ENCODE results near the gene HTRA3. TPM values are rescaled to one million over a fixed set of nuclear protein-coding genes. Genes with fewer than 3 reads are reported as not detected.

Gene HTRA3
- total and polyA plus RNA-seq, 2 experiments from 2014 or later = 3.2 to 5.2 TPM

DNA sequence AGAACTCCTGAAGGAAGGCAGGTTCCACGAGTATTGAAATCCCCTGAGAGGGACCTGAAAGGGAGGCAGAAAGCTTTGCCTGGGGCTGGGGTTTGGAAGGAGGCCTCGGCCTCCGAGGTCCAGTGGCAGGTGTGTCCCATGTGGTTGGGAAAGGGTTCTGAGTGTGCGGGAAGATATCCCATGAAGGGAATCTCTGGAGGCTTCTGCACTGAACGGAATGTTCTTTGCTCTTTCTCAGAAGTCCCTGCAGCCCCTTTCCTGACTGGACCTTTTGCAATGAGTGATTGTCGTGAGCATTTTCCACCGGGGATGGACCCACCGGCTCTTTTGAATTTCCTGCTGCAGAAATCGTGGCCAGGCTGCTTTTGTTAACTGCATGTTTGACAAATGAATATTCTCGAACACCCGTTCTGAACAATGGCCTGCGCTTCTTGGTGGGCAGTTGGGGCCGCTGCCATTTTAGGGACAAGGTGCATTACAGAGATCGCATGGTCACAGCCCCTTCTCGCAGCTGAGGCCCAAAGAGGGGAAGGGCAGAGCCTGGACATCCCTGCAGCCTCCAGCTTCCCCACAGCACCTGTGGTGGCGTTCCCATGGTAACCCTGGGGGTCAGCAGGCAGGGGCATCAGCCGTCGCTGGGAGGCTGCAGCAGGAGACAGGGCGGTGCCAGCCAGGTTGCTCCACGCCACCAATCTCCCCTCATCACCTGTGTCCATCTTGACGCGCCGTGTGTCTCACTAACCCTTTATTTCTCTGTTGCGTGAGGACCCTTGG, 18.3 kb upstream of the HTRA3 start:
- H3K36me3 ChIP-seq (ENCODE audit: low read depth) = no peaks in the 10 kb centered on the region
- TF ChIP-seq EZH2phosphoT487 (IDR thresholded peaks at IDR 0.05; ENCODE audit: insufficient read depth, low read depth) = no peak
- TF ChIP-seq EZH2 (IDR thresholded peaks at IDR 0.05; ENCODE audit: insufficient read depth, poor library complexity, severe bottlenecking) = no peak
- no peaks in the 10 kb centered on the region for H3K79me2 ChIP-seq (ENCODE audit: insufficient read depth)
- H3K4me2 ChIP-seq (ENCODE audit: unreplicated experiment) = no peak overlapping the region
- no peaks in the 10 kb centered on the region for H4K20me1 ChIP-seq (ENCODE audit: insufficient read depth)
- no peak overlapping the region for H2AFZ ChIP-seq
- H3K4me3 ChIP-seq = no peak overlapping the region
- H3K9ac ChIP-seq = no peak overlapping the region
- no peaks in the 10 kb centered on the region for H3K9me3 ChIP-seq (ENCODE audit: low read depth)
- no peak overlapping the region for H3K27ac ChIP-seq
- 80% methylated on average over 24 of the region's 24 CpGs for WGBS, 2 experiments (ENCODE audit: low coverage in 1 of 2, low lambda C conversion rate in 2 of 2, missing lambda C conversion rate in 2 of 2)
- no peaks in the 10 kb centered on the region for H3K27me3 ChIP-seq (replicated peaks; ENCODE audit: insufficient read depth)
- H3F3A ChIP-seq (ENCODE audit: insufficient read depth) = no peaks in the 10 kb centered on the region
- in situ Hi-C loops (cut with MboI) = no loop called here
- H3K9me2 ChIP-seq (ENCODE audit: insufficient read depth) = no peaks in the 10 kb centered on the region
- DNase-seq = no peak
- peaks cover 6% of the 10 kb centered on the region for H3K4me1 ChIP-seq (ENCODE audit: insufficient read depth)

- Histone ChIP-seq H2AFZ (no peak overlapping the region), H3K27ac (no peak overlapping the region), H3K36me3 (ENCODE audit: low read depth) (no peaks in the 10 kb centered on the region), H3K4me1 (ENCODE audit: insufficient read depth) (peaks cover 6% of the 10 kb centered on the region), H3F3A (ENCODE audit: insufficient read depth) (no peaks in the 10 kb centered on the region), H3K4me3 (no peak overlapping the region), H4K20me1 (ENCODE audit: insufficient read depth) (no peaks in the 10 kb centered on the region), H3K79me2 (ENCODE audit: insufficient read depth) (no peaks in the 10 kb centered on the region), H3K9ac (no peak overlapping the region), H3K9me2 (ENCODE audit: insufficient read depth) (no peaks in the 10 kb centered on the region), H3K27me3 (replicated peaks; ENCODE audit: insufficient read depth) (no peaks in the 10 kb centered on the region), H3K9me3 (ENCODE audit: low read depth) (no peaks in the 10 kb centered on the region), H3K4me2 (ENCODE audit: unreplicated experiment) (no peak overlapping the region)
- WGBS, 2 experiments (ENCODE audit: low coverage in 1 of 2, low lambda C conversion rate in 2 of 2, missing lambda C conversion rate in 2 of 2) = 91 to 94% methylated on average over 19 to 23 of the region's 23 CpGs
- in situ Hi-C loops (cut with MboI) = no loop called here
- TF ChIP-seq EZH2phosphoT487 (IDR thresholded peaks at IDR 0.05; ENCODE audit: insufficient read depth, low read depth) (no peak), EZH2 (IDR thresholded peaks at IDR 0.05; ENCODE audit: insufficient read depth, poor library complexity, severe bottlenecking) (no peak)
- DNase-seq = no peak
Observed at GRCh38 chr4:8252301-8253173, 17.0 kb upstream of the HTRA3 start.

DNA sequence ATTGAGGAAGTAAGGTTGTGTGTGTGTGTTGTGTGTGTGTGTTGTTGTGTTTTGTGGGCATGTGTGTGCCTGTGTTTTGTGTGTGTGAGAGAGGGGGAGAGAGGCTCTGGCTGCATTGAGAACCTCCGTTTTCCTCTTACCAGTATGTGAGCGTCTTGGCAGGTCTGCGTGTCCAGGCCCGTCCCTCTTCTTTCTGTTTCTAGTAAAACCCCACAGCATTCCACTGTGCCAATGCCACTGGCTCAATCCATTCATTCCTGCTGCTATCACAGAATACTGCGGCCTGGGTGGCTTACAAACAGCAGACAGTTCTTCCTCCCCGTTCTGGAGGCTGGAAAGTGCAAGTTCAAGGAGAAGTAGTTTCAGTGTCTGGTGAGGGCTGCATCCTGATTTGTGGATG, 15.5 kb upstream of the HTRA3 start:
- no peaks in the 10 kb centered on the region for H4K20me1 ChIP-seq (ENCODE audit: insufficient read depth)
- no peak overlapping the region for H2AFZ ChIP-seq
- no peak for DNase-seq
- H3F3A ChIP-seq (ENCODE audit: insufficient read depth) = no peaks in the 10 kb centered on the region
- no peak overlapping the region for H3K4me2 ChIP-seq (ENCODE audit: unreplicated experiment)
- TF ChIP-seq EZH2phosphoT487 (IDR thresholded peaks at IDR 0.05; ENCODE audit: insufficient read depth, low read depth) (no peak), EZH2 (IDR thresholded peaks at IDR 0.05; ENCODE audit: insufficient read depth, poor library complexity, severe bottlenecking) (no peak)
- no peaks in the 10 kb centered on the region for H3K9me3 ChIP-seq (ENCODE audit: low read depth)
- no peaks in the 10 kb centered on the region for H3K9me2 ChIP-seq (ENCODE audit: insufficient read depth)
- WGBS, 2 experiments (ENCODE audit: low coverage in 1 of 2, low lambda C conversion rate in 2 of 2, missing lambda C conversion rate in 2 of 2) = 29 to 37% methylated on average over 6 of the region's 6 CpGs
- peaks cover 6% of the 10 kb centered on the region for H3K4me1 ChIP-seq (ENCODE audit: insufficient read depth)
- in situ Hi-C loops (cut with MboI) = no loop called here
- no peak overlapping the region for H3K4me3 ChIP-seq
- H3K79me2 ChIP-seq (ENCODE audit: insufficient read depth) = no peaks in the 10 kb centered on the region
- H3K9ac ChIP-seq = no peak overlapping the region
- no peak overlapping the region for H3K27ac ChIP-seq
- no peaks in the 10 kb centered on the region for H3K27me3 ChIP-seq (replicated peaks; ENCODE audit: insufficient read depth)
- H3K36me3 ChIP-seq (ENCODE audit: low read depth) = no peaks in the 10 kb centered on the region

DNA sequence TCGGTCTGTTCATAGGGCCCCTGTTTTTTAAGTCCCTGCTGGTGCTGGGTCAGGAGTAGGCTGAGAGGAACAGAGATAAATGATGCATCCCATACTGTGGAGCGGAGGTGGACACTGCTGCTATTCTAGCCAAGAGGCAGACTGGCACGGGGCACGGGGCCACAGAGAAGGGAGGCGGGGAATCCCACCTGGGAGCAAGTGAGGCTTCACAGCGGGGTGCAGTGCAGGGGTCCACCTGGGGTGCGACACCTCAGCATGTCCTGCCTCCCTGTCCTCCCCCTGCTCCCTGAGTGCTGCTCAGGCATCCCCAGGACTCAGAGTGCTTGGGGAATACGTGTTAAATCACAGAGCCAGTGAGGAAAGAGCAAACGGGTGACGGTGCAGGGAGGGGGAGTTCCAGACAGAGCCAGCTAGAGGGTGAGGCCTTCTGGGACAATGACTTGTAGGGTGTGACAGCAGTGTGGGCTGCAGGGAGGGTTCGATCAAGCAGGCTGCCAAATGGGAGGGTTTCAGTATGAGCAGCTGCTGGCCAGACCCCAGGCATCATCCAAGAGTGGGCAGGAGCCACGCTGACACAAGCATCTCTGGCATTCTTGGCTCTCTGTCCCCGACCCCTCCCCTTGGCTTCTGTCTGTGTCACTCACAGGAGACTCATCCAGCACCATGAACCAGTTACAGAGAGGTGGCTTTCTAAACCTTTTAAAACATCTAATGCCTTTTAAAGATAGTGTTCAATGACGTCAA, 13.7 kb upstream of the HTRA3 start:
- peaks cover 6% of the 10 kb centered on the region for H3K4me1 ChIP-seq (ENCODE audit: insufficient read depth)
- H3K9me2 ChIP-seq (ENCODE audit: insufficient read depth) = no peaks in the 10 kb centered on the region
- in situ Hi-C loops (cut with MboI) = no loop called here
- no peak overlapping the region for H3K4me2 ChIP-seq (ENCODE audit: unreplicated experiment)
- WGBS, 2 experiments (ENCODE audit: low coverage in 1 of 2, low lambda C conversion rate in 2 of 2, missing lambda C conversion rate in 2 of 2) = 18 to 19% methylated on average over 14 of the region's 14 CpGs
- H3K9ac ChIP-seq = peak overlapping the region; percentile 43; the same call in 1 of the 2 replicates
- H3K27me3 ChIP-seq (replicated peaks; ENCODE audit: insufficient read depth) = no peaks in the 10 kb centered on the region
- DNase-seq = peak; percentile 87
- H3K27ac ChIP-seq = peak overlapping the region; percentile 40; the same call in 1 of the 2 replicates
- H3K79me2 ChIP-seq (ENCODE audit: insufficient read depth) = no peaks in the 10 kb centered on the region
- no peak overlapping the region for H3K4me3 ChIP-seq
- no peaks in the 10 kb centered on the region for H3K9me3 ChIP-seq (ENCODE audit: low read depth)
- peak overlapping the region; percentile 18; the same call in 1 of the 2 replicates for H2AFZ ChIP-seq
- TF ChIP-seq EZH2phosphoT487 (IDR thresholded peaks at IDR 0.05; ENCODE audit: insufficient read depth, low read depth) (no peak), EZH2 (IDR thresholded peaks at IDR 0.05; ENCODE audit: insufficient read depth, poor library complexity, severe bottlenecking) (no peak)
- H4K20me1 ChIP-seq (ENCODE audit: insufficient read depth) = no peaks in the 10 kb centered on the region
- H3K36me3 ChIP-seq (ENCODE audit: low read depth) = no peaks in the 10 kb centered on the region
- peaks cover 6% of the 10 kb centered on the region for H3F3A ChIP-seq (ENCODE audit: insufficient read depth)

Data from GM23248 (cell line).